ENCODE data around the gene DNMT3A.

GRCh38 chr2:25249785-25250184, 91.9 kb downstream of the DNMT3A start:
- TF ChIP-seq CTCF (IDR thresholded peaks at IDR 0.05), result no peak
- no peak for TF ChIP-seq POLR2A (IDR thresholded peaks at IDR 0.05; ENCODE audit: low read depth)
- TF ChIP-seq EP300 (IDR thresholded peaks at IDR 0.05), result no peak
